CD4-positive, alpha-beta T cell treated with Interleukin-17A for 1 hour (primary cell): ENCODE data around the gene GRAP2.
"Not testable (repeated sequence)": the region's sequence is repeated elsewhere in the genome, so short reads cannot be mapped to it uniquely, and the experiment has no call there.

Source experiments
- DNase-seq: peaks from one replicate; pipeline ENCODE4 v3.0.0-alpha.2; 2020

The GRAP2 gene

GRCh38 chr22:39898997-39899396, 1.9 kb upstream of the GRAP2 start:
- no peak for DNase-seq

- no peak for DNase-seq
These were observed 772 bp downstream of the GRAP2 start for GRCh38 chr22:39901565-39902146.

GRCh38 chr22:39904024-39904423, 3.1 kb downstream of the GRAP2 start:
- DNase-seq, result not testable (repeated sequence)

- DNase-seq, result no peak
These were observed 4.0 kb downstream of the GRAP2 start for GRCh38 chr22:39904862-39905261.

- DNase-seq, result no peak
These were observed 4.8 kb downstream of the GRAP2 start for GRCh38 chr22:39905687-39906086.

- DNase-seq, result no peak
These were observed 5.3 kb downstream of the GRAP2 start for GRCh38 chr22:39906207-39906606.

- no peak for DNase-seq
These were observed 6.2 kb downstream of the GRAP2 start for GRCh38 chr22:39907047-39907446.

- peak; percentile 56 for DNase-seq
These were observed 6.8 kb downstream of the GRAP2 start for GRCh38 chr22:39907605-39908097.

- DNase-seq, result no peak
These were observed 7.3 kb downstream of the GRAP2 start for GRCh38 chr22:39908136-39908535.

GRCh38 chr22:39908737-39909136, 7.9 kb downstream of the GRAP2 start:
- DNase-seq, result peak; percentile 53

GRCh38 chr22:39910876-39911613, 10.2 kb downstream of the GRAP2 start:
- no peak for DNase-seq

GRCh38 chr22:39913321-39913720, 12.4 kb downstream of the GRAP2 start:
- DNase-seq, result no peak

- no peak for DNase-seq
These were observed 13.0 kb downstream of the GRAP2 start for GRCh38 chr22:39913886-39914285.

- DNase-seq, result no peak
These were observed 13.7 kb downstream of the GRAP2 start for GRCh38 chr22:39914584-39914983.

GRCh38 chr22:39915295-39915726, 14.4 kb downstream of the GRAP2 start:
- DNase-seq, result no peak

- no peak for DNase-seq
These were observed 15.6 kb downstream of the GRAP2 start for GRCh38 chr22:39916496-39916895.

- no peak for DNase-seq
These were observed 16.3 kb downstream of the GRAP2 start for GRCh38 chr22:39917197-39917643.

GRCh38 chr22:39917776-39918495, 17.1 kb downstream of the GRAP2 start:
- DNase-seq, result no peak

GRCh38 chr22:39920134-39920743, 19.4 kb downstream of the GRAP2 start:
- DNase-seq, result peak; percentile 59

GRCh38 chr22:39923696-39924095, 22.8 kb downstream of the GRAP2 start:
- no peak for DNase-seq

GRCh38 chr22:39924286-39924685, 23.4 kb downstream of the GRAP2 start:
- DNase-seq, result no peak

- DNase-seq, result no peak
These were observed 24.4 kb downstream of the GRAP2 start for GRCh38 chr22:39925273-39925672.
